ENCODE results near the gene MIDN. TPM values are rescaled to one million over a fixed set of nuclear protein-coding genes. Genes with fewer than 3 reads are reported as not detected.

The MIDN gene
- polyA plus RNA-seq, 1 donor from 2014 or later = 24.8 TPM

GRCh38 chr19:1252221-1252820, 3.9 kb downstream of the MIDN start:
- Histone ChIP-seq H3K9ac (ENCODE audit: low read length) (peak overlapping the region; percentile 99), H3K27me3 (ENCODE audit: insufficient read depth, low read depth, low read length) (no peaks in the 10 kb centered on the region), H3F3A (ENCODE audit: insufficient read depth, low read length, poor library complexity, severe bottlenecking) (no peaks in the 10 kb centered on the region), H3K9me2 (ENCODE audit: insufficient read depth, low read length) (no peaks in the 10 kb centered on the region), H3K9me3 (ENCODE audit: low read length) (no peaks in the 10 kb centered on the region), H4K20me1 (ENCODE audit: insufficient read depth) (peaks cover 4% of the 10 kb centered on the region), H3K79me2 (replicated peaks; ENCODE audit: insufficient read depth, low read length) (peaks cover 60% of the 10 kb centered on the region), H3K36me3 (ENCODE audit: insufficient read depth, low read length) (no peaks in the 10 kb centered on the region), H2AFZ (ENCODE audit: low read depth, low read length) (no peak overlapping the region), H3K4me2 (ENCODE audit: low read length) (peak overlapping the region; percentile 86), H3K27ac (ENCODE audit: low read length) (peak overlapping the region; percentile 98), H3K4me3 (ENCODE audit: low read length) (peak overlapping the region; percentile 93)
- TF ChIP-seq CTCF (IDR thresholded peaks at IDR 0.05; ENCODE audit: poor library complexity, severe bottlenecking) (no peak), TAF1 (IDR thresholded peaks at IDR 0.05; ENCODE audit: low read depth) (no peak), REST (IDR thresholded peaks at IDR 0.05; ENCODE audit: borderline replicate concordance) (no peak), EZH2 (IDR thresholded peaks at IDR 0.05; ENCODE audit: borderline replicate concordance, insufficient read depth, low read length, poor library complexity, severe bottlenecking) (no peak), POLR2AphosphoS5 (IDR thresholded peaks at IDR 0.05) (no peak), MXI1 (conservative IDR thresholded peaks at IDR 0.05; ENCODE audit: poor library complexity, severe bottlenecking) (no peak), SMC3 (conservative IDR thresholded peaks at IDR 0.05; ENCODE audit: poor library complexity) (no peak), EP300 (conservative IDR thresholded peaks at IDR 0.05; ENCODE audit: poor library complexity, severe bottlenecking) (no peak), RAD21 (conservative IDR thresholded peaks at IDR 0.05) (no peak)

GRCh38 chr19:1252821-1253513, 4.6 kb downstream of the MIDN start:
- Histone ChIP-seq H3F3A (ENCODE audit: insufficient read depth, low read length, poor library complexity, severe bottlenecking) (no peaks in the 10 kb centered on the region), H2AFZ (ENCODE audit: low read depth, low read length) (no peak overlapping the region), H3K79me2 (replicated peaks; ENCODE audit: insufficient read depth, low read length) (peaks cover 60% of the 10 kb centered on the region), H3K4me2 (ENCODE audit: low read length) (peak overlapping the region; percentile 86), H3K9me2 (ENCODE audit: insufficient read depth, low read length) (no peaks in the 10 kb centered on the region), H3K9me3 (ENCODE audit: low read length) (no peaks in the 10 kb centered on the region), H3K9ac (ENCODE audit: low read length) (peak overlapping the region; percentile 99), H3K4me3 (ENCODE audit: low read length) (peak overlapping the region; percentile 93), H3K36me3 (ENCODE audit: insufficient read depth, low read length) (no peaks in the 10 kb centered on the region), H3K27me3 (ENCODE audit: insufficient read depth, low read depth, low read length) (no peaks in the 10 kb centered on the region), H4K20me1 (ENCODE audit: insufficient read depth) (peaks cover 4% of the 10 kb centered on the region), H3K27ac (ENCODE audit: low read length) (peak overlapping the region; percentile 98)
- TF ChIP-seq EP300 (conservative IDR thresholded peaks at IDR 0.05; ENCODE audit: poor library complexity, severe bottlenecking) = no peak
- TF ChIP-seq RAD21 (conservative IDR thresholded peaks at IDR 0.05) = no peak
- TF ChIP-seq SMC3 (conservative IDR thresholded peaks at IDR 0.05; ENCODE audit: poor library complexity) = no peak
- no peak for TF ChIP-seq TAF1 (IDR thresholded peaks at IDR 0.05; ENCODE audit: low read depth)
- no peak for TF ChIP-seq CTCF (IDR thresholded peaks at IDR 0.05; ENCODE audit: poor library complexity, severe bottlenecking)
